Stimulated activated CD4-positive, alpha-beta T cell treated with anti-CD3 and anti-CD28 coated beads, Interleukin-4, amount 100 ng/mL, for 48 hours (primary cell): Measurements from ENCODE around the gene SLC20A1.
A peak's percentile ranks its signal among the peaks of the same experiment; 100 is the strongest.

Experiments
- DNase-seq, 2 donors: peaks; one replicate each; pipeline ENCODE4 v3.0.0-alpha.2; 2020; ENCODE audit warnings: low read depth in 2 of 2

The SLC20A1 gene

GRCh38 chr2:112626604-112627059 is 19.1 kb upstream of the SLC20A1 start:
- peak; percentile 40 to 46 for DNase-seq

- no peak for DNase-seq
Observed at GRCh38 chr2:112627060-112628040, 18.4 kb upstream of the SLC20A1 start.

GRCh38 chr2:112629224-112629623 is 16.5 kb upstream of the SLC20A1 start:
- DNase-seq: no peak

GRCh38 chr2:112629823-112630222 is 15.9 kb upstream of the SLC20A1 start:
- DNase-seq: no peak

- no peak for DNase-seq
Observed at GRCh38 chr2:112630268-112630667, 15.5 kb upstream of the SLC20A1 start.

GRCh38 chr2:112633708-112634107 is 12.0 kb upstream of the SLC20A1 start:
- DNase-seq: no peak

GRCh38 chr2:112634153-112634873 is 11.4 kb upstream of the SLC20A1 start:
- DNase-seq: no peak

GRCh38 chr2:112634874-112635157 is 10.9 kb upstream of the SLC20A1 start:
- no peak for DNase-seq

- no peak for DNase-seq
Observed at GRCh38 chr2:112636605-112637288, 9.0 kb upstream of the SLC20A1 start.

- DNase-seq: no peak
Observed at GRCh38 chr2:112637289-112637660, 8.5 kb upstream of the SLC20A1 start.

- no peak for DNase-seq
Observed at GRCh38 chr2:112639936-112640335, 5.8 kb upstream of the SLC20A1 start.

GRCh38 chr2:112640467-112640799 is 5.3 kb upstream of the SLC20A1 start:
- no peak for DNase-seq

- DNase-seq: no peak
Observed at GRCh38 chr2:112640800-112641675, 4.7 kb upstream of the SLC20A1 start.

- no peak for DNase-seq
Observed at GRCh38 chr2:112641701-112642100, 4.0 kb upstream of the SLC20A1 start.

GRCh38 chr2:112642561-112642960 is 3.2 kb upstream of the SLC20A1 start:
- DNase-seq: no peak

GRCh38 chr2:112642966-112643365 is 2.8 kb upstream of the SLC20A1 start:
- no peak for DNase-seq

GRCh38 chr2:112643488-112643887 is 2.3 kb upstream of the SLC20A1 start:
- DNase-seq: no peak

GRCh38 chr2:112644155-112644932 is 1.4 kb upstream of the SLC20A1 start:
- DNase-seq: no peak

GRCh38 chr2:112644933-112645309 is 818 bp upstream of the SLC20A1 start:
- DNase-seq: no peak

GRCh38 chr2:112646102-112646719 is 472 bp downstream of the SLC20A1 start:
- DNase-seq: peak in 1 of 2 donors; percentile 40
